NCI-H2227 (cell line): ENCODE measurements around the gene DIP2B.

Experiments used
- DNase-seq: peaks from one replicate; lab custom pipeline; 2025; ENCODE audit not compliant: unreplicated experiment; lab: John Stamatoyannopoulos, UW

DIP2B gene

GRCh38 chr12:50633955-50634354 lies 129.2 kb downstream of the DIP2B start:
- DNase-seq = no peak

GRCh38 chr12:50634379-50634778 lies 129.6 kb downstream of the DIP2B start:
- DNase-seq = no peak

GRCh38 chr12:50635364-50635763 lies 130.6 kb downstream of the DIP2B start:
- DNase-seq = no peak

- no peak for DNase-seq
Observed at GRCh38 chr12:50635857-50636256, 131.1 kb downstream of the DIP2B start.

- DNase-seq = peak; percentile 40
Observed at GRCh38 chr12:50636505-50636904, 131.7 kb downstream of the DIP2B start.

GRCh38 chr12:50637870-50638481 lies 133.2 kb downstream of the DIP2B start:
- DNase-seq = peak; percentile 20

- no peak for DNase-seq
Observed at GRCh38 chr12:50638482-50638880, 133.7 kb downstream of the DIP2B start.

- DNase-seq = no peak
Observed at GRCh38 chr12:50639721-50640120, 134.9 kb downstream of the DIP2B start.

- no peak for DNase-seq
Observed at GRCh38 chr12:50640321-50640939, 135.6 kb downstream of the DIP2B start.

GRCh38 chr12:50641566-50641965 lies 136.8 kb downstream of the DIP2B start:
- DNase-seq = no peak

- no peak for DNase-seq
Observed at GRCh38 chr12:50642035-50642451, 137.3 kb downstream of the DIP2B start.

GRCh38 chr12:50642761-50643160 lies 138.0 kb downstream of the DIP2B start:
- no peak for DNase-seq

- no peak for DNase-seq
Observed at GRCh38 chr12:50647031-50647430, 142.2 kb downstream of the DIP2B start.

- no peak for DNase-seq
Observed at GRCh38 chr12:50647479-50647878, 142.7 kb downstream of the DIP2B start.

GRCh38 chr12:50650285-50650684 lies 145.5 kb downstream of the DIP2B start:
- no peak for DNase-seq

- no peak for DNase-seq
Observed at GRCh38 chr12:50655374-50655921, 150.7 kb downstream of the DIP2B start.

- DNase-seq = no peak
Observed at GRCh38 chr12:50659260-50659659, 154.5 kb downstream of the DIP2B start.

- no peak for DNase-seq
Observed at GRCh38 chr12:50659690-50660424, 155.1 kb downstream of the DIP2B start.

GRCh38 chr12:50660425-50660822 lies 155.6 kb downstream of the DIP2B start:
- DNase-seq = no peak

- no peak for DNase-seq
Observed at GRCh38 chr12:50661300-50662115, 156.7 kb downstream of the DIP2B start.

- DNase-seq = no peak
Observed at GRCh38 chr12:50662116-50662510, 157.3 kb downstream of the DIP2B start.
